Endodermal cell (in vitro differentiated cells): ENCODE measurements around the gene COX7A1. TPM values are rescaled to one million over a fixed set of nuclear protein-coding genes. Genes with fewer than 3 reads are reported as not detected.
"Not testable (repeated sequence)": the region's sequence is repeated elsewhere in the genome, so short reads cannot be mapped to it uniquely, and the experiment has no call there.

ENCODE experiments used
- DNase-seq: peaks from one replicate; pipeline ENCODE4 v3.0.0-alpha.2; 2017
- H3K27ac ChIP-seq: 2 replicates; pipeline ENCODE4 v1.5.1; 2013; ENCODE audit warnings: mild to moderate bottlenecking, low read depth, low read length, moderate library complexity
- H3K27me3 ChIP-seq: 2 replicates; pipeline ENCODE4 v1.6.1; 2013; ENCODE audit warnings: mild to moderate bottlenecking, low read length, moderate library complexity; ENCODE audit not compliant: insufficient read depth, control insufficient read depth, poor library complexity, severe bottlenecking
- H3K36me3 ChIP-seq: 2 replicates; pipeline ENCODE4 v1.7.0; 2013; ENCODE audit warnings: mild to moderate bottlenecking, low read length, moderate library complexity; ENCODE audit not compliant: control insufficient read depth, insufficient read depth
- H3K4me1 ChIP-seq: one replicate; pipeline ENCODE4 v1.7.0; 2013; ENCODE audit warnings: low read length; ENCODE audit not compliant: control insufficient read depth, insufficient read depth
- H3K4me3 ChIP-seq: 2 replicates; pipeline ENCODE4 v1.5.1; 2013; ENCODE audit warnings: mild to moderate bottlenecking, low read length, moderate library complexity
- H3K9ac ChIP-seq: 2 replicates; pipeline ENCODE4 v1.6.1; 2013; ENCODE audit warnings: mild to moderate bottlenecking, low read length, moderate library complexity; ENCODE audit not compliant: poor library complexity, severe bottlenecking; ENCODE audit errors: extremely low read depth
- H3K9me3 ChIP-seq: 2 replicates; pipeline ENCODE4 v1.6.1; 2013; ENCODE audit warnings: mild to moderate bottlenecking, low read length, moderate library complexity; ENCODE audit not compliant: control insufficient read depth
- H3K27ac Mint-ChIP-seq: 2 replicates; pipeline ENCODE4 v1.8.0; 2020; ENCODE audit warnings: mixed read lengths
- H3K27me3 Mint-ChIP-seq: 2 replicates; pipeline ENCODE4 v1.8.0; 2021; ENCODE audit warnings: mild to moderate bottlenecking, mixed read lengths; ENCODE audit not compliant: insufficient read depth
- H3K36me3 Mint-ChIP-seq: 2 replicates; pipeline ENCODE4 v1.8.0; 2020; ENCODE audit warnings: low read depth, mixed read lengths
- H3K4me1 Mint-ChIP-seq: 2 replicates; pipeline ENCODE4 v1.8.0; 2020; ENCODE audit warnings: mixed read lengths
- H3K4me3 Mint-ChIP-seq: 2 replicates; pipeline ENCODE4 v1.8.0; 2020; ENCODE audit warnings: mild to moderate bottlenecking, moderate library complexity, mixed read lengths
- H3K9me3 Mint-ChIP-seq: 2 replicates; pipeline ENCODE4 v1.8.0; 2020; ENCODE audit warnings: mild to moderate bottlenecking, mixed read lengths
- WGBS, 2 experiments: methylation state at CpG; one replicate each; pipeline versions ENCODE4 v1.1.5 to v1.1.7; 2013; ENCODE audit warnings: missing lambda C conversion rate in 2 of 2, mixed read lengths in 1 of 2; ENCODE audit not compliant: insufficient coverage in 1 of 2, insufficient read length in 1 of 2; 5-methylcytosine and 5-hydroxymethylcytosine counted together
- total RNA-seq, 2 donors: library from RNA; stranded (reverse); fragmentation: NEBNext Ultra II Directional in 1 of 2; extraction: Animal tissue kit (Norgen Biotek cat#: 25700) in 1 of 2; gene quantifications; 2 replicates in 1 of 2; 3 replicates in 1 of 2; pipeline ENCODE4 v1.2.1, GENCODE V29; 2021
- TF ChIP-seq, protein P1 (sequence below): fragments of 200-600 bp; sonication (generic); conservative IDR thresholded peaks from 2 replicates; pipeline ENCODE4 v1.5.0; 2021; ENCODE audit warnings: antibody characterized with exemption, mild to moderate bottlenecking

Gene COX7A1
- total RNA-seq, 2 donors from 2014 or later, result 1.4 to 2.4 TPM

DNA sequence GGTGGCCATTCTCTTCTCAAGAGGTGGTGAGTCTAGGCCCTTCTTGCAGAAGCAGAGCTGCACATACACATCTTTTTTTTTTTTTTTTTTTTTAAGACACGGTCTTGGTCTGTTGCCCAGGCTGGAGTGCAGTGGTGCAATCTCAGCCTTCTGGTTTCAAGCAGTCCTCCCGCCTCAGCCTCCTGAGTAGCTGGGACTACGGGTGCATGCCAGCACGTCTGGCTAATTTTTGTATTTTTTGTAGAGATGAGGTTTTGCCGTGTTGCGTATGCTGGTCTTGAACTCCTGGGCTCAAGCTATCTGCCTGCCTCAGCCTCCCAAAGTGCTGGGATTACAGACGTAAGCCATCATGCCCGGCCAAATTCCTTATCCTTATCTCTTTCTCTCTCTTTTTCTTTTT lies 21.6 kb upstream of the COX7A1 start:
- H3K36me3 ChIP-seq, H3K4me3 ChIP-seq, H3K9me3 Mint-ChIP-seq, H3K27me3 ChIP-seq, H3K9me3 ChIP-seq, H3K9ac ChIP-seq, H3K4me3 Mint-ChIP-seq, H3K4me1 Mint-ChIP-seq, DNase-seq, H3K4me1 ChIP-seq, H3K36me3 Mint-ChIP-seq, H3K27ac Mint-ChIP-seq, H3K27ac ChIP-seq, H3K27me3 Mint-ChIP-seq: not testable (repeated sequence)
- 88 to 92% methylated on average over 5 to 8 of the region's 8 CpGs for WGBS, 2 experiments

- Mint-ChIP-seq H3K4me3 (no peak overlapping the region), H3K27me3 (no peaks in the 10 kb centered on the region), H3K4me1 (no peaks in the 10 kb centered on the region), H3K27ac (no peak overlapping the region), H3K9me3 (no peaks in the 10 kb centered on the region), H3K36me3 (no peaks in the 10 kb centered on the region)
- TF ChIP-seq, protein P1, sequence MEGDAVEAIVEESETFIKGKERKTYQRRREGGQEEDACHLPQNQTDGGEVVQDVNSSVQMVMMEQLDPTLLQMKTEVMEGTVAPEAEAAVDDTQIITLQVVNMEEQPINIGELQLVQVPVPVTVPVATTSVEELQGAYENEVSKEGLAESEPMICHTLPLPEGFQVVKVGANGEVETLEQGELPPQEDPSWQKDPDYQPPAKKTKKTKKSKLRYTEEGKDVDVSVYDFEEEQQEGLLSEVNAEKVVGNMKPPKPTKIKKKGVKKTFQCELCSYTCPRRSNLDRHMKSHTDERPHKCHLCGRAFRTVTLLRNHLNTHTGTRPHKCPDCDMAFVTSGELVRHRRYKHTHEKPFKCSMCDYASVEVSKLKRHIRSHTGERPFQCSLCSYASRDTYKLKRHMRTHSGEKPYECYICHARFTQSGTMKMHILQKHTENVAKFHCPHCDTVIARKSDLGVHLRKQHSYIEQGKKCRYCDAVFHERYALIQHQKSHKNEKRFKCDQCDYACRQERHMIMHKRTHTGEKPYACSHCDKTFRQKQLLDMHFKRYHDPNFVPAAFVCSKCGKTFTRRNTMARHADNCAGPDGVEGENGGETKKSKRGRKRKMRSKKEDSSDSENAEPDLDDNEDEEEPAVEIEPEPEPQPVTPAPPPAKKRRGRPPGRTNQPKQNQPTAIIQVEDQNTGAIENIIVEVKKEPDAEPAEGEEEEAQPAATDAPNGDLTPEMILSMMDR, result no peak
- H3K9ac ChIP-seq, result no peak overlapping the region
- DNase-seq, result no peak
- no peaks in the 10 kb centered on the region for H3K27me3 ChIP-seq
- no peak overlapping the region for H3K27ac ChIP-seq
- H3K4me1 ChIP-seq, result no peaks in the 10 kb centered on the region
- 93 to 100% methylated on average over 1 to 5 of the region's 5 CpGs for WGBS, 2 experiments
- no peaks in the 10 kb centered on the region for H3K9me3 ChIP-seq
- no peaks in the 10 kb centered on the region for H3K36me3 ChIP-seq
- H3K4me3 ChIP-seq, result no peak overlapping the region
Measured at GRCh38 chr19:36172852-36173251, 20.6 kb upstream of the COX7A1 start.

- no peaks in the 10 kb centered on the region for H3K9me3 ChIP-seq
- H3K36me3 ChIP-seq, result peaks cover 9% of the 10 kb centered on the region
- 88 to 92% methylated on average over 6 to 9 of the region's 9 CpGs for WGBS, 2 experiments
- no peaks in the 10 kb centered on the region for H3K4me1 ChIP-seq
- TF ChIP-seq, protein P1, result no peak
- no peak overlapping the region for H3K9ac ChIP-seq
- Mint-ChIP-seq H3K27ac (no peak overlapping the region), H3K9me3 (no peaks in the 10 kb centered on the region), H3K27me3 (no peaks in the 10 kb centered on the region), H3K4me3 (no peak overlapping the region), H3K36me3 (peaks cover 9% of the 10 kb centered on the region), H3K4me1 (no peaks in the 10 kb centered on the region)
- DNase-seq, result no peak
- no peak overlapping the region for H3K4me3 ChIP-seq
- no peaks in the 10 kb centered on the region for H3K27me3 ChIP-seq
- no peak overlapping the region for H3K27ac ChIP-seq
Measured at GRCh38 chr19:36169084-36169760, 17.0 kb upstream of the COX7A1 start.

- TF ChIP-seq, protein P1, result no peak
- H3K27me3 ChIP-seq, result no peaks in the 10 kb centered on the region
- no peaks in the 10 kb centered on the region for H3K9me3 ChIP-seq
- Mint-ChIP-seq H3K27me3 (no peaks in the 10 kb centered on the region), H3K27ac (no peak overlapping the region), H3K4me3 (no peak overlapping the region), H3K4me1 (peaks cover 17% of the 10 kb centered on the region), H3K9me3 (no peaks in the 10 kb centered on the region), H3K36me3 (peaks cover 28% of the 10 kb centered on the region)
- no peak overlapping the region for H3K4me3 ChIP-seq
- H3K4me1 ChIP-seq, result peaks cover 3% of the 10 kb centered on the region
- no peak overlapping the region for H3K27ac ChIP-seq
- no peak for DNase-seq
- no peak overlapping the region for H3K9ac ChIP-seq
- WGBS, 2 experiments, result 95 to 97% methylated on average over 10 to 12 of the region's 12 CpGs
- peaks cover 25% of the 10 kb centered on the region for H3K36me3 ChIP-seq
Measured at GRCh38 chr19:36163813-36164212, 11.6 kb upstream of the COX7A1 start.
